Measurements from ENCODE around the gene GLIS1.

Gene GLIS1

GRCh38 chr1:53646732-53647131, 92.2 kb downstream of the GLIS1 start:
- no peak for DNase-seq

GRCh38 chr1:53645690-53646078, 93.3 kb downstream of the GLIS1 start:
- DNase-seq = no peak

GRCh38 chr1:53644909-53645689, 93.9 kb downstream of the GLIS1 start:
- DNase-seq = no peak

- no peak for DNase-seq
Measured at GRCh38 chr1:53644496-53644895, 94.5 kb downstream of the GLIS1 start.

- DNase-seq = no peak
Measured at GRCh38 chr1:53643881-53644390, 95.0 kb downstream of the GLIS1 start.

- no peak for DNase-seq
Measured at GRCh38 chr1:53643041-53643880, 95.7 kb downstream of the GLIS1 start.

- no peak for DNase-seq
Measured at GRCh38 chr1:53642607-53643006, 96.4 kb downstream of the GLIS1 start.

GRCh38 chr1:53642215-53642555, 96.8 kb downstream of the GLIS1 start:
- DNase-seq = no peak

- no peak for DNase-seq
Measured at GRCh38 chr1:53641481-53642214, 97.3 kb downstream of the GLIS1 start.

- no peak for DNase-seq
Measured at GRCh38 chr1:53640701-53641075, 98.3 kb downstream of the GLIS1 start.

- DNase-seq = no peak
Measured at GRCh38 chr1:53639996-53640700, 98.8 kb downstream of the GLIS1 start.

- no peak for DNase-seq
Measured at GRCh38 chr1:53639251-53639763, 99.7 kb downstream of the GLIS1 start.

- no peak for DNase-seq
Measured at GRCh38 chr1:53638360-53639035, 100.5 kb downstream of the GLIS1 start.

GRCh38 chr1:53637511-53638359, 101.2 kb downstream of the GLIS1 start:
- DNase-seq = no peak

- DNase-seq = no peak
Measured at GRCh38 chr1:53636621-53637171, 102.3 kb downstream of the GLIS1 start.

- no peak for DNase-seq
Measured at GRCh38 chr1:53634571-53634979, 104.4 kb downstream of the GLIS1 start.

- no peak for DNase-seq
Measured at GRCh38 chr1:53633073-53633704, 105.8 kb downstream of the GLIS1 start.

GRCh38 chr1:53631622-53632310, 107.2 kb downstream of the GLIS1 start:
- no peak for DNase-seq

GRCh38 chr1:53629101-53629691, 109.8 kb downstream of the GLIS1 start:
- DNase-seq = no peak
